HUDEP-2 (cell line): ENCODE results near the gene RNF208.

ENCODE experiments used
- DNase-seq, 76 experiments: peaks; one replicate each; lab custom pipeline; 2025; ENCODE audit not compliant: unreplicated experiment in 76 of 76; lab: John Stamatoyannopoulos, UW

RNF208 gene

GRCh38 chr9:137194388-137194787 is 27.7 kb downstream of the RNF208 start:
- no peak for DNase-seq

GRCh38 chr9:137193771-137194170 is 28.3 kb downstream of the RNF208 start:
- DNase-seq: no peak

GRCh38 chr9:137192859-137193258 is 29.2 kb downstream of the RNF208 start:
- DNase-seq: no peak

GRCh38 chr9:137192448-137192780 is 29.6 kb downstream of the RNF208 start:
- DNase-seq: no peak

- no peak for DNase-seq
These were observed 30.2 kb downstream of the RNF208 start for GRCh38 chr9:137191691-137192447.

- DNase-seq: no peak
These were observed 30.8 kb downstream of the RNF208 start for GRCh38 chr9:137191245-137191644.

- peak in 17 of 76 experiments; percentile 11 to 51 (median 26) for DNase-seq
These were observed 31.7 kb downstream of the RNF208 start for GRCh38 chr9:137190315-137190856.

GRCh38 chr9:137189297-137190295 is 32.4 kb downstream of the RNF208 start:
- peak in 1 of 76 experiments; percentile 62 for DNase-seq

GRCh38 chr9:137188490-137189296 is 33.3 kb downstream of the RNF208 start, which contains the start of the genes ANAPC2 and SSNA1:
Gene ANAPC2 (minus strand): TSS chr9:137188560. CDS start chr9:137188532, 28 bp downstream.
Gene SSNA1 (plus strand): TSS chr9:137188676. CDS start chr9:137188727, 51 bp downstream.
- peak in 74 of 76 experiments; percentile 36 to 96 (median 88) for DNase-seq

GRCh38 chr9:137188086-137188489 is 34.0 kb downstream of the RNF208 start:
- no peak for DNase-seq

GRCh38 chr9:137187386-137187785 is 34.7 kb downstream of the RNF208 start:
- no peak for DNase-seq

GRCh38 chr9:137186385-137186784 is 35.7 kb downstream of the RNF208 start:
- DNase-seq: peak in 63 of 76 experiments; percentile 10 to 78 (median 54)

GRCh38 chr9:137185921-137186320 is 36.1 kb downstream of the RNF208 start:
- no peak for DNase-seq

- DNase-seq: no peak
These were observed 37.0 kb downstream of the RNF208 start for GRCh38 chr9:137184881-137185660.

- DNase-seq: no peak
These were observed 38.0 kb downstream of the RNF208 start for GRCh38 chr9:137183980-137184595.

GRCh38 chr9:137182836-137183235 is 39.2 kb downstream of the RNF208 start:
- no peak for DNase-seq

GRCh38 chr9:137181680-137182079 is 40.4 kb downstream of the RNF208 start:
- DNase-seq: no peak

GRCh38 chr9:137180491-137180890 is 41.5 kb downstream of the RNF208 start:
- no peak for DNase-seq

- DNase-seq: no peak
These were observed 42.3 kb downstream of the RNF208 start for GRCh38 chr9:137179761-137180160.
